ENCODE data around the gene SPATA13.
"Not testable (repeated sequence)": the region's sequence is repeated elsewhere in the genome, so short reads cannot be mapped to it uniquely, and the experiment has no call there.

The SPATA13 gene

GRCh38 chr13:24202215-24202614, 41.7 kb downstream of the SPATA13 start:
- no peak for DNase-seq

DNA sequence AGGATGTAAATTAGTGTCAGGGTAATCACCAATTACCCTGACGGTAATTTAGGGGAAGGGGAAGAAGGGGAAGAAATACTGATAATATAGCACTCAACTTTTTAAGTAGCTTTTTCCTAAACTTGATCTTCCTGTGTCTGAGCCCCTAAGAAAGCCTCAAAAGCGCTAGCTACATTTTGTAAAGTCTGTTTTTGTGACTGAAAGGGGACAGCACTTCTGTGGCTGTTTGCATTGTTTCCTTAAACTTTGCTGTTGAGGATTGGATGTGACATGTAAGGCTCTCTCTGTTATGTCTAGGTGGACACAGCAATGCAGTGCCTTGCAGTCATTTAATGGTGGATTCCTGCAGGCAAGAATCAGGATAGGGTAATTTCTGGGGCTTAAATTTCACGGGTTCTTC, 42.8 kb downstream of the SPATA13 start:
- DNase-seq, result no peak

- no peak for DNase-seq
Measured at GRCh38 chr13:24203811-24204210, 43.3 kb downstream of the SPATA13 start.

DNA sequence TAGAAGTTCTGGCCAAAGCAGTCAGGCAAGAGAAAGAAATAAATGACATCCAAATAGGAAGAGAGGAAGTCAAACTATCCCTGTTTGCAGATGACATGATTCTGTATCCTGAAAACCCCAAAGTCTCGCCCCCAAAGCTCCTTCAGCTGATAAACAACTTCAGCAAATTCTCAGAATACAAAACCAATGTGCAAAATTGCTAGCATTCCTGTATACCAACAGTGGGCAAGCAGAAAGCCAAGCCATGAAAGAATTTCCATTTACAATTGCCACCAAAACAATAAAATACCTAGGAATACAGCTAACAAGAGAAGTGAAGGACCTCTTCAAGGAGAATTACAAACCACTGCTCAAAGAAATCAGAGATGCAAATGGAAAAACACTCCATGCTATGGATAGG, 44.6 kb downstream of the SPATA13 start:
- DNase-seq, result not testable (repeated sequence)

DNA sequence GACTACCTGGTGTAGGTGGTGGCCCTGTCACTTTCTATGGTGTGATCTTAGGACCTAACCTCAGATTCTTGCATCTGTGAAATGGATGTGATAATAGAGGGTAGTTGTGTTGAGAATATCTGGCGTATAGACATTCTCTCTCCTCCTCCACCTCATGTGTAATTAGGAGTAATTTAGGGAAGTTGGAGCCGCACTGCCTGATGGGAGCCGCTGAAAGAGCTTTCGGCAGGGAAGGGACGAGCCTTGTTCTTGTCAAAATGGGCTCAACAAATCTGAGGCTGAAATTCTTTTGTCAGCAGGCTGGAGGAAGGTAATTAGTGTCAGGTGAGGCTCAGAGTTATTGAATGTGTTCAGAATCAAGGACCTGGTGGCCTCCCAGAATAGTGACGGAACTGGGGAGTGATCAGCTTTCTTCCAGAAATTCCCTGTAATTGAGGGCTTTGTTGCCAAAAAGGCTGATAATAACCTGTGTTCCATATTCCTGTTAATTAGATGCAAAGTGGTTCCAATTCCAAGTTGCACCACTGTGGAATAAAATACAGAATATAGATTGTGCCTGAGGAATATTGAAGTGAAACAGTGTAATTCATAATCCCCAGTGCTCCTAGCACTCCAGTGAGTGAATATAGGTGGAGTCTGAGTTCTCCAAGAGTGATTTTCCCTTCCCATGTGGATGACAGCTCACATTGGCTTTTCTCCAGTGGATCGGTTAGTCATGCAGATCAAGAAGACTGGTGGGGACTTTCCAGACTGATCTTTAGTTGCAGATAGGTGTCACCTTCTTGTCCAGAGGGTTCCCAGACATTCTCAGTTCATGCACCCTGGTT, 47.5 kb downstream of the SPATA13 start:
- DNase-seq, result no peak

- DNase-seq, result no peak
Measured at GRCh38 chr13:24209138-24209537, 48.6 kb downstream of the SPATA13 start.

- DNase-seq, result no peak
Measured at GRCh38 chr13:24212254-24212653, 51.7 kb downstream of the SPATA13 start.

DNA sequence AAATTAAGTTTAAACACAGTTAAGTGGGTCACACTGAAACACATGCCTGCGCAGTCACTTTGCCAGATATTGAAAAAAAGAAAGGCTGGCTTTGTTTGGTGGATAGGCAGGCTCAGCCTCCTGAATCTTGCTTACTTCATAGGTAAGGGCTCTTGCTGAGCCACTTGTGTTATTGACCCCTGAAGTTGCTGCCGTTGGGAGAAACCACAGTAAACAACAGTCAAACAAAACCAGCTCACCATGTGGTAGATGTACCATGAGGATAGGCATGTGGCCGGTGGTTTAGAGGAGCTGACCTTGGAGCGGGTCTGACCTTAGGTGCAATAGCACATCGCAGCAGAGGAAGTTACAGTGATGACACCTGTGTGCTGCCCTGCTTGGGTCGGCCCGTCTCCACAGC, 52.2 kb downstream of the SPATA13 start:
- no peak for DNase-seq

DNA sequence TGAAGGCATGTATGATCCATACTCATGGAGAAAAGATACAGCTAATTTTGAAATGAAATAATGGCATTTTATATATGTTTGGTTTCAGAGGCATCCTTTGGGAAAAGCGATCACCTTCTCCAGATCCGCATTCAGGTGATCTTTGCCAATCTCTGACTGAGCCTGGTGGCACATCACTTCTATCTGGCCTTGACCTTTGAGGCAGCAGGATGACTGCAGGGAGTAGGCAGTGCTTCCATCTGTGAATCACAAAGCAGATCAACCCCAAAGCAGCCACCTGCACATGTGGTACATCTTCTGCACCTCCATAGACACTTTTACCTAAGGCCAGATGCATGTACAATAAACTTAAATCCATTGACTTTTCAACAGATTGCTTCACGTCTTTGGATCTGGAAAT, 53.4 kb downstream of the SPATA13 start:
- no peak for DNase-seq

DNA sequence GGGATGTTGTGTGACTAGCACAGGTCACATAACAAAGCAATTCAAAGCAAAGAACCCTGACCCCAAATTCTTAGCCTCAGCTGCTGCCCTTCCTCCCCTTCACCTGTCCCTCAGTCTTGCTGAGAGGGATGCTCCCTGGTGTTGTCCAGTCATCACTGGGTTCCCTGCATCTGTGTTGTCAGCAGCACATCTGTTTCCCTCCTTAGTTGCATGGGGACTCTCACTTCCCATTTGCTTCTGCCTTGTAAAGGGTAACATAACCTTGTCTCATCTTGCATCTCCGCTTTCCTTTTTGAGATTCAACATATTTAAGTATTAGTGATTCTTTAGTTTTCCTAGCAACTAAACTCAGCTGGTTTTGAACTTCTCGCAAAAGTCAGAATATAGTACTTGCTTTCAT, 54.0 kb downstream of the SPATA13 start:
- no peak for DNase-seq

GRCh38 chr13:24215126-24215525, 54.6 kb downstream of the SPATA13 start:
- no peak for DNase-seq

- DNase-seq, result no peak
Measured at GRCh38 chr13:24215732-24216131, 55.2 kb downstream of the SPATA13 start.

- no peak for DNase-seq
Measured at GRCh38 chr13:24216176-24216575, 55.7 kb downstream of the SPATA13 start.

- not testable (repeated sequence) for DNase-seq
Measured at GRCh38 chr13:24216779-24217178, 56.3 kb downstream of the SPATA13 start.

GRCh38 chr13:24217601-24218281, 57.2 kb downstream of the SPATA13 start:
- DNase-seq, result no peak

DNA sequence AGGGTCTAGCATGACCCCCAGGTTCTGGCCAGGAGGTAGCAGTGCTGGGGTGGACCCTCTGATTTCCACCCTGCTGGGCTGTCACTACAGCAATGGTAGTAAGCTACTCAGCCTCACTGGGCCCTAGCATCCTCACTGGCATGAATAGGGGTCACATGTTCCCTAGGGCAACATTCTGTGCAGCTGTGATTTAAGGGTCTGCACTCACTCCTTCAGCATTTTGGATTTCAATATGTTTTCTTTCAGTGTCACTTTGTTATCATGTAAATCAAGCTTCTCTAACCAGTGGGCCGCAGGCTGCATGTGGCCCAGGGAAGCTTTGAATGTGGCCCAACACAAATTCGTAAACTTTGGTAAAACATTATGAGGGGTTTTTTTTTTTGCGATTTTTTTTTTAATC, 57.8 kb downstream of the SPATA13 start:
- no peak for DNase-seq

- DNase-seq, result no peak
Measured at GRCh38 chr13:24218977-24219376, 58.5 kb downstream of the SPATA13 start.

DNA sequence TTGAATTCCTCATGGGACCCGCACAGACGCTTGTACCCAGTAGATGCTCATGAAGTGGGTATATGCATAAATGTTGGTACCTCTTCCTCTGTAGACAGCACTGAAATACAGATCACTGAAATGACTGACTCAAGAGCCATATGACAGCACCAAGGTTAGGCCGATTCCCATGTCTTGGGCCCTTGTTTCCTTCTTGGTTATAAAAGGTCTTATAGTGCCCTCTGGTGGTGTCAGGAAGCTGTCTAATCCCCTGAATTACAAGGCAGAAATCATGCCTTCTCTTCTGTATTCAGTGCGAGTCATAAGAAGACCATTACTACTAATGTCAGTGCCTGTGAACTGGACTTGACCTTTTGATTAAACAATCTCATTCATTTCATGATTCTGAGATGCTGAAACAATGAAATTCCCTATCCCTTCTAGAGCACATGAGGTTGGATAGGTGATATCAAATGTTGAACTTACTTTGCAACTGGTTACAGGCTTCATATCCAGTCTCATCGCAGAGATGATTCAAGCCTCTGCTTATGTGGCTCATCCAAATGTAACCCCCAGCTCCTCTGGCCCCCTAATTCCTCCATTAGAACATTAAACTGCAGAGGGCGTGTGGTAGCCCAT, 59.7 kb downstream of the SPATA13 start:
- no peak for DNase-seq

DNA sequence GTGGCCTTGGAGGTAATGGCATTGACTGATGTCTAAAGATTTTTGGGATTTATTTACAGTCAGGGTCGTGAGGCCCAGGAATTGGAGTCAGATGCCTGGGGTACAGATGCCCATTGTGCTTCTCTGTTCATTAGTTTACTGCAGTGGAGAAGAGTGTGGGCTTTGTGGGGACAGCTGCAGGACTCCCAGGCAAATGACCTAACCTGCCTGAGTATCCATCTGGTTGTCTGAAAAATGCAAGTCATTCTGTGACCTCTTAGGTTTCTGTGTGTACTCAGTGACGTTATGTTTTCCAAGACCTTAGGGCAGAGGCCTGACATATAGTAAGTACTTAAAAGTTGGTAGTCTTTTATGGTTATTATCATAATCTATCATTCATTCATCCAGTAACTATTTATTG, 60.5 kb downstream of the SPATA13 start:
- no peak for DNase-seq

GRCh38 chr13:24222756-24223155, 62.2 kb downstream of the SPATA13 start:
- no peak for DNase-seq

DNA sequence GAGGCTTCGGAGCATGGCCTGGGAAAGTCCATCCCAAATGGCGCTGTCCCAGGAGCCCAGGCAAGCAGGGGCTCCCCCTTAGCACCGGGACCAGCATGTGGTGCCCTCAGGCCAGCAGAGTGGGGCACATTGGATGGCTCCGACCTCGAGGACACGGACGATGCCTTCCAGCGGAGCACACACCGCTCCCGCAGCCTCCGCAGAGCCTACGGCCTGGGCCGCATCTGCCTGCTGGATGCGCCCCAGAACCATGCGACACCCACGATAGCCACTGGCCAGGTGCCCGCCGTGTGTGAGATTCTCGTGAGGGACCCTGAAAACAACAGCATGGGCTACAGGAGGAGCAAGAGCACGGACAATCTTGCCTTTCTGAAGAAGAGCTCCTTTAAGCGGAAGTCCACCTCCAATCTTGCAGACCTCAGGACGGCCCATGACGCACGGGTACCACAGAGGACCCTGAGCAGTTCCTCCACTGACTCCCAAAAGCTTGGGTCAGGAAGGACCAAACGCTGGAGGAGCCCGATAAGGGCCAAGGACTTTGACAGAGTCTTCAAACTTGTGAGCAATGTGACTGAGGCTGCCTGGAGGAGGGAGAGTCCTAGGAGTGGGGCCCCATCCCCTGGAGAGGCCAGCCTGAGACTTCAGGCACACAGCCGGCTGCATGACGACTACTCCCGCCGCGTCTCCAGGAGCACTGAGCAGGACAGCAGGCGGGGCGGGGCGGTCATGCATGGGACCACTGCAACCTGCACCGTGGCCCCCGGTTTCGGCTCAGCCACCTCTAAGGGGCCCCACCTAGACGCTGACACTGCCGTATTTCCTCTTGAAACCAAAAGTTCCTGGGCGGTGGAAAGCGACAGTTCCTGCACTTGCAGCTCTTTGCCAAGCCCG, 63.1 kb downstream of the SPATA13 start:
- no peak for DNase-seq

GRCh38 chr13:24224232-24224680, 63.7 kb downstream of the SPATA13 start:
- no peak for DNase-seq

DNA sequence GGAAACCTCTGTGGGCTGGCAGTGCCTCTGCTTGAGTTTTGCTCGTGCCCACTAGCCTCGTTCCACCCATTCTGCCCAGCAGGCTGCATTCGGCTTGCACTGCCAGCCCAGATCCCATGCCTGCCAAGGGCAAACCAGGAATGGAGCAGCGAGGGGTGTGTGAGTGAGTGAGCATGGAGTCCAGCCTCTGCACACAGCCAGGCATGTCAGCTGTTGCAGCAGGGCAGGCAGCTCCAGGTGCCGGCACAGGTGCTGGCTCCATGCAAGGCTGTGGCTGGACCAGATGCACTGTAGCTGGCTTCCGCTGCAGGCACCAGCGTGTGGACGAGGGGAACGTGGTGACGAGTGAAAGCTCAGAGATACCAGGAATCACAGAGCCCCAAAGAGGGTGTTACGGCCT, 64.5 kb downstream of the SPATA13 start:
- no peak for DNase-seq
